ENCODE results near the gene HESX1. TPM values are rescaled to one million over a fixed set of nuclear protein-coding genes. Genes with fewer than 3 reads are reported as not detected.

The HESX1 gene
- total RNA-seq, 1 experiment from 2014 or later: 1.3 TPM

DNA sequence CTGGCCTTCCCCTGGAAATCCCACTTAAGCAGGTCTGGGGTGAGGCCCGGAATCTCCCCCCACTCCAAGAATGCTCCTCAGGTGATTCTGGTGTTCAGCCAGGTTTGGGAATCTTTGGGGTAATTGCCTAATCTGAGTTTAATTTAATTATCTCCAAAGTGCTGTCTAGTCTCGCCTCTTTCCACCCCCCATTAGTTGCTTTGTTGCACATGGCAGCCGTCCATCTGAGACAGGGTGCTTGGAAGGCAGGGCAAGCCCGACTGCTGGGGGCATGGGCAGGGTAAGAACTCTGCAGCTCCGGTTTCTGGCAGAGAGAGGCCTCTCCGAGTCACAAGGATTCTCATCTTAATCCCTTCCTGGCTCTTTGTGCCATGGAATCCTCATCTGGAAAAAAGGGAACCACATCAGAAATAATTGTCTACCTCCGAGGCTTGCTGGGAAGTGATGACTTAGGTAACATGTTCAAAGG, 49.6 kb downstream of the HESX1 start:
- no peak for DNase-seq (ENCODE audit: low read depth)

Other genes with a start within 250 kb of the HESX1 start
- gene SPATA12, start 139.3 kb downstream of the HESX1 start, total RNA-seq (2014; rRNA removed; shearing (Covaris generic)): 0.80 and 1.6 TPM in 2 replicates
- 4.3 and 5.7 TPM in 2 replicates for gene IL17RD, start 34.6 kb downstream of the HESX1 start, total RNA-seq (2014; rRNA removed; shearing (Covaris generic))
- gene APPL1, start 27.8 kb upstream of the HESX1 start, total RNA-seq (2014; rRNA removed; shearing (Covaris generic)): 44.9 and 46.1 TPM in 2 replicates
- 0.20 TPM in 1 of 2 replicates, not detected in the other for gene ASB14, start 92.7 kb upstream of the HESX1 start, total RNA-seq (2014; rRNA removed; shearing (Covaris generic))